Smooth muscle cell (in vitro differentiated cells): ENCODE results near the gene EIF4G1. TPM values are rescaled to one million over a fixed set of nuclear protein-coding genes. Genes with fewer than 3 reads are reported as not detected.

ENCODE experiments used
- DNase-seq: peaks from one replicate; lab custom pipeline; 2025; ENCODE audit not compliant: unreplicated experiment; lab: John Stamatoyannopoulos, UW
- H2AFZ ChIP-seq: fragments of 200-600 bp; sonication (generic); 2 replicates; pipeline ENCODE4 v1.6.0; 2016; ENCODE audit warnings: antibody characterized with exemption, low read depth, mild to moderate bottlenecking
- H3F3A ChIP-seq: fragments of 200-600 bp; sonication (generic); 2 replicates; pipeline ENCODE4 v1.6.0; 2017; ENCODE audit warnings: antibody characterized with exemption, low read depth
- H3K27ac ChIP-seq: fragments of 200-600 bp; sonication (generic); 2 replicates; pipeline ENCODE4 v1.5.1; 2016; ENCODE audit warnings: low read depth, mild to moderate bottlenecking
- H3K27me3 ChIP-seq: fragments of 200-600 bp; sonication (generic); 2 replicates; pipeline ENCODE4 v1.6.1; 2016; ENCODE audit warnings: low read depth, mild to moderate bottlenecking
- H3K36me3 ChIP-seq: fragments of 200-600 bp; sonication (generic); 2 replicates; pipeline ENCODE4 v1.5.1; 2016; ENCODE audit warnings: low read depth
- H3K4me1 ChIP-seq: fragments of 200-600 bp; sonication (generic); 2 replicates; pipeline ENCODE4 v1.5.1; 2016; ENCODE audit warnings: low read depth
- H3K4me2 ChIP-seq: fragments of 200-600 bp; sonication (generic); 2 replicates; pipeline ENCODE4 v1.6.0; 2016; ENCODE audit warnings: mild to moderate bottlenecking
- H3K4me3 ChIP-seq: fragments of 200-600 bp; sonication (generic); 2 replicates; pipeline ENCODE4 v1.5.1; 2016; ENCODE audit warnings: mild to moderate bottlenecking
- H3K79me2 ChIP-seq: fragments of 200-600 bp; sonication (generic); 2 replicates; pipeline ENCODE4 v1.6.0; 2016; ENCODE audit warnings: low read depth, mild to moderate bottlenecking
- H3K9ac ChIP-seq: fragments of 200-600 bp; sonication (generic); 2 replicates; pipeline ENCODE4 v1.6.0; 2016; ENCODE audit warnings: low read depth
- H3K9me3 ChIP-seq: fragments of 200-600 bp; sonication (generic); replicated peaks from 2 replicates; pipeline ENCODE4 v1.5.1; 2016; ENCODE audit warnings: low read depth
- H4K20me1 ChIP-seq: fragments of 200-600 bp; sonication (generic); 2 replicates; pipeline ENCODE4 v1.6.0; 2016; ENCODE audit warnings: low read depth
- WGBS: methylation state at CpG from one replicate; pipeline ENCODE4 v1.1.7; 2016; ENCODE audit warnings: low lambda C conversion rate; 5-methylcytosine and 5-hydroxymethylcytosine counted together
- polyA plus RNA-seq: library from polyadenylated mRNA; unstranded; fragments of >200 nt; fragmentation: Nextera tagmentation; extraction: Ambion mirVana; gene quantifications from 2 replicates; pipeline ENCODE4 v1.2.1, GENCODE V29; 2016
- total RNA-seq: library from RNA; depleted of rRNA; stranded (reverse); fragments of >200 nt; gene quantifications from 2 replicates; pipeline ENCODE4 v1.2.3, GENCODE V29; 2014
- TF ChIP-seq, protein P1 (sequence below): fragments of 200-600 bp; sonication (generic); IDR thresholded peaks from 2 replicates; pipeline ENCODE4 v1.5.1; 2017; ENCODE audit warnings: borderline replicate concordance, mild to moderate bottlenecking, antibody characterized with exemption; ENCODE audit not compliant: insufficient read depth, poor library complexity, severe bottlenecking

Gene EIF4G1
- total and polyA plus RNA-seq, 2 experiments from 2014 or later = 171 to 198 TPM

DNA sequence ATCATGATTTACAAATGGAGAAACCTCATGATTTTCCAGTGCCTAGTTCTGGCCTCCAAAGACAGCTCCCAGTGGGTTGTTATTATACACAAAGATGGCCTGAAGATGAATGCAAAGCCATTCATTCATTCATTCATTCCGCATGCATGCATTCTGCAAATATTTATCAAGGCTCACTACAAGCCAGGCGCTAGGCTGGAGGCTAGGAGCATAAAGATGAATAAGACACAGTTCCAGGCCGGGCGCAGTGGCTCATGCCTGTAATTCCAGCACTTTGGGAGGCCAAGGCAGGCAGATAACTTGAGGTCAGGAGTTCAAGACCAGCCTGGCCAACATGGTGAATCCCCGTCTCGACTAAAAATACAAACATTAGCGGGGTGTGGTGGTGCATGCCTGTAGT lies 17.8 kb upstream of the EIF4G1 start:
- Histone ChIP-seq H3K9ac (no peak overlapping the region), H4K20me1 (peaks cover 19% of the 10 kb centered on the region), H3K36me3 (peaks cover 3% of the 10 kb centered on the region), H3K4me3 (no peak overlapping the region), H3K4me1 (peaks cover 12% of the 10 kb centered on the region), H3F3A (no peaks in the 10 kb centered on the region), H3K4me2 (no peak overlapping the region), H3K79me2 (peaks cover 26% of the 10 kb centered on the region), H2AFZ (no peak overlapping the region), H3K27me3 (no peaks in the 10 kb centered on the region), H3K9me3 (no peaks in the 10 kb centered on the region), H3K27ac (no peak overlapping the region)
- TF ChIP-seq, protein P1, sequence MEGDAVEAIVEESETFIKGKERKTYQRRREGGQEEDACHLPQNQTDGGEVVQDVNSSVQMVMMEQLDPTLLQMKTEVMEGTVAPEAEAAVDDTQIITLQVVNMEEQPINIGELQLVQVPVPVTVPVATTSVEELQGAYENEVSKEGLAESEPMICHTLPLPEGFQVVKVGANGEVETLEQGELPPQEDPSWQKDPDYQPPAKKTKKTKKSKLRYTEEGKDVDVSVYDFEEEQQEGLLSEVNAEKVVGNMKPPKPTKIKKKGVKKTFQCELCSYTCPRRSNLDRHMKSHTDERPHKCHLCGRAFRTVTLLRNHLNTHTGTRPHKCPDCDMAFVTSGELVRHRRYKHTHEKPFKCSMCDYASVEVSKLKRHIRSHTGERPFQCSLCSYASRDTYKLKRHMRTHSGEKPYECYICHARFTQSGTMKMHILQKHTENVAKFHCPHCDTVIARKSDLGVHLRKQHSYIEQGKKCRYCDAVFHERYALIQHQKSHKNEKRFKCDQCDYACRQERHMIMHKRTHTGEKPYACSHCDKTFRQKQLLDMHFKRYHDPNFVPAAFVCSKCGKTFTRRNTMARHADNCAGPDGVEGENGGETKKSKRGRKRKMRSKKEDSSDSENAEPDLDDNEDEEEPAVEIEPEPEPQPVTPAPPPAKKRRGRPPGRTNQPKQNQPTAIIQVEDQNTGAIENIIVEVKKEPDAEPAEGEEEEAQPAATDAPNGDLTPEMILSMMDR = no peak
- WGBS = 81% methylated on average over 7 of the region's 7 CpGs
- no peak for DNase-seq

DNA sequence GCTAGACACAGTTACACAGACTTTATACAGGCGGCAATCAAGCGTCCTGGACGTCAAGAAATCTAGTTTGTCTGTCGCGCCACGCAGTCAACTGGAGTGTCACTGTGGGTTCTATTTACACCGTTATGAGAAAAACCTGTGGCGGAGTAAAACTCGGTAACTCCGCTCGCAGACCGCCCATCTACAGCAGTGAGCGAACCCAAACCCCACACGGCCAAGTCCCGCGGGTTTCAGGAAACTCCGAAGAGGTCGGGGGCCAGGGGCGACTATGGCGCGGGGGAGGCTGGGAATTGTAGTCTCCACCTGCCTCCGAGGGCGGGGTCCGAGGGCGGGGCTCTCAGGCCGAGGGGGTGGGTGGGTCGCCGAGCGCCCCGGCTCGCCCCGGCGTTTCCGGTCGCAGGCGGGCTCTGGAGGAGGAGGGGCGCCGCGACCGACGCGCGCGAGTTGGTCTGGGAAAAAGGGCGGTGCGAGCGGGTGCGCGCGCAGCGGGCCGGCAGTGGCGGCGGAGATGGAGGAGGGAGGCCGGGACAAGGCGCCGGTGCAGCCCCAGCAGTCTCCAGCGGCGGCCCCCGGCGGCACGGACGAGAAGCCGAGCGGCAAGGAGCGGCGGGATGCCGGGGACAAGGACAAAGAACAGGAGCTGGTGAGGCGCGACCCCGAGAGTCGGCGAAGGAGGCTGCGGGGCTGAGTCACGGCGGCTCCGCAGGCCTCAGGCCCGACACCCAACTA lies 15.5 kb upstream of the EIF4G1 start, which contains the start of gene PSMD2:
Gene PSMD2, plus strand, starts transcription at position 483 of the 729 bp plus-strand sequence. Its CDS starts 26 bp downstream, at position 509.
- peaks cover 20% of the 10 kb centered on the region for H3K36me3 ChIP-seq
- H4K20me1 ChIP-seq = peaks cover 42% of the 10 kb centered on the region
- H3F3A ChIP-seq = no peaks in the 10 kb centered on the region
- H2AFZ ChIP-seq = peak within 1 kb of the TSS; percentile 83
- no peaks in the 10 kb centered on the region for H3K27me3 ChIP-seq
- peak within 1 kb of the TSS; percentile 92 for H3K27ac ChIP-seq
- 2% methylated on average over 43 of the region's 78 CpGs for WGBS
- peak within 1 kb of the TSS; percentile 90 for H3K4me3 ChIP-seq
- H3K4me2 ChIP-seq = peak within 1 kb of the TSS; percentile 95
- peaks cover 44% of the 10 kb centered on the region for H3K79me2 ChIP-seq
- no peaks in the 10 kb centered on the region for H3K9me3 ChIP-seq
- H3K9ac ChIP-seq = peak within 1 kb of the TSS; percentile 94
- DNase-seq = peak; percentile 92
- H3K4me1 ChIP-seq = peaks cover 12% of the 10 kb centered on the region
- TF ChIP-seq, protein P1 = no peak

DNA sequence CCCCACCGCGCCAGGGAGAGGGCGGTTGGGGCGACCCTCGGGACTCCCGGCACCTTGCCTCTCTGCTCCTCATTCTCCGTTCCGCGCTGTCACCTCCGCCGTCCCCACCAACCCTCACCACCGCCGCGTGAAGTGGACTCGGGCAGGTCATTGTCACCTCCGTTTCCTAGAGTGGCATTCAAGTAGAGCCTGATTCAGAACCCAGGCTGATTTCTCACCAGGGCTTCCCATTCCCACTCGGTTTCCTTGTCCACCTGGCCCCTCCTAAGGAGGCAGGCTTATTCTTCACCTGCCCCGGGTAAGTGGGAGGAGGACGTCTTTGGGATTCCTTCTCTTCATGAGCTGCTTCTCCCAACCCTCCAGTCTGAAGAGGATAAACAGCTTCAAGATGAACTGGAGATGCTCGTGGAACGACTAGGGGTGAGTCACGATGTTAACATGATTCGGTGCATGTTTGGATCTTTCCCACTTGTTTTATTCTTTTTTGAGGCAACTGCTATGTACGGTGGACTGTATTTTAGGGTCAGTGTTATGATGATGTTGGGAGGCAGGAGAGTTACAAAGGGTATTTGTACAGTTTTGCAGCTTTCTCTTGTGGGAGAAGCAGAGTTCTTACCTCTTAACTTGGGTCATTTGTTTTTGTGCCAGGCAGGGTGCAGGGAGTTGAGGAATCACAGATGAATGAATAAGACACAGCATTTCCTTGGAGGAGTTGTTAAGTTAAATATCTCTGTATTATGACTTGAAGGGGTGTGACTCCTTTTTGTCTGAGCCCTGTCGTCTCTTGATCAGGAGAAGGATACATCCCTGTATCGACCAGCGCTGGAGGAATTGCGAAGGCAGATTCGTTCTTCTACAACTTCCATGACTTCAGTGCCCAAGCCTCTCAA lies 14.7 kb upstream of the EIF4G1 start:
- Histone ChIP-seq H3K9ac (peak overlapping the region; percentile 94), H4K20me1 (peaks cover 50% of the 10 kb centered on the region), H3K4me2 (peak overlapping the region; percentile 95), H3K4me1 (peaks cover 12% of the 10 kb centered on the region), H2AFZ (no peak overlapping the region), H3K27me3 (no peaks in the 10 kb centered on the region), H3K27ac (peak overlapping the region; percentile 92), H3K9me3 (no peaks in the 10 kb centered on the region), H3K79me2 (peaks cover 50% of the 10 kb centered on the region), H3K36me3 (peaks cover 26% of the 10 kb centered on the region), H3K4me3 (peak overlapping the region; percentile 90), H3F3A (no peaks in the 10 kb centered on the region)
- no peak for DNase-seq
- TF ChIP-seq, protein P1 = no peak
- 17% methylated on average over 27 of the region's 29 CpGs for WGBS
